HFF-Myc (cell line): ENCODE data around the gene ZSCAN10.

ENCODE experiments used
- DNase-seq: peaks from one replicate; pipeline ENCODE4 v3.0.0-alpha.2; 2011; ENCODE audit warnings: low read depth; ENCODE audit errors: extremely low read depth
- H3K4me3 ChIP-seq: replicated peaks from 2 replicates; pipeline ENCODE4 v1.5.1; 2011; ENCODE audit warnings: low read depth, mild to moderate bottlenecking, control low read depth, low read length
- TF ChIP-seq, protein P1 (sequence below): IDR thresholded peaks from 2 replicates; pipeline ENCODE4 v1.5.1; 2012; ENCODE audit warnings: mild to moderate bottlenecking, low read depth, low read length, control low read depth; ENCODE audit errors: missing control alignments

Gene ZSCAN10

DNA sequence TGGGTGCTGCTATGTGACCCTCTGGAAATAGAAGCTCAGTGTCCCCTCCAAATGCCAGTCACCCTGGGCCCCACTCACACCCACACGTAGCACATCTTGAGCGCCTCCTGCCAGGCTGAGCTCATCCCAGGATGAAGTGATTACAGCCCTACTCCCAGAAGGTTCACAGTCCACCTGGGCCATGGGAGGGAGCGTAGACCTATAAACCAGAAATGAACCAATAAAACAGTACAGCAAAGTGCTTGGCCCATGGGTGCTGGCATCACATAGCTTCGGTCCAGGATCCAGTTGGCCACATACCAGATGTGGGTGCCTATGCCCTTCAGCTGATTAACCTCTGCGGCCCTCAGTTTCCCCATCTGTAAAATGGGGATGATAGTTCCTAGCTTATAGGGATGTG is 60.2 kb downstream of the ZSCAN10 start:
- no peak for DNase-seq
- TF ChIP-seq, protein P1, sequence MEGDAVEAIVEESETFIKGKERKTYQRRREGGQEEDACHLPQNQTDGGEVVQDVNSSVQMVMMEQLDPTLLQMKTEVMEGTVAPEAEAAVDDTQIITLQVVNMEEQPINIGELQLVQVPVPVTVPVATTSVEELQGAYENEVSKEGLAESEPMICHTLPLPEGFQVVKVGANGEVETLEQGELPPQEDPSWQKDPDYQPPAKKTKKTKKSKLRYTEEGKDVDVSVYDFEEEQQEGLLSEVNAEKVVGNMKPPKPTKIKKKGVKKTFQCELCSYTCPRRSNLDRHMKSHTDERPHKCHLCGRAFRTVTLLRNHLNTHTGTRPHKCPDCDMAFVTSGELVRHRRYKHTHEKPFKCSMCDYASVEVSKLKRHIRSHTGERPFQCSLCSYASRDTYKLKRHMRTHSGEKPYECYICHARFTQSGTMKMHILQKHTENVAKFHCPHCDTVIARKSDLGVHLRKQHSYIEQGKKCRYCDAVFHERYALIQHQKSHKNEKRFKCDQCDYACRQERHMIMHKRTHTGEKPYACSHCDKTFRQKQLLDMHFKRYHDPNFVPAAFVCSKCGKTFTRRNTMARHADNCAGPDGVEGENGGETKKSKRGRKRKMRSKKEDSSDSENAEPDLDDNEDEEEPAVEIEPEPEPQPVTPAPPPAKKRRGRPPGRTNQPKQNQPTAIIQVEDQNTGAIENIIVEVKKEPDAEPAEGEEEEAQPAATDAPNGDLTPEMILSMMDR = no peak
- H3K4me3 ChIP-seq = no peak overlapping the region
